WERI-Rb-1 (cell line): Measurements from ENCODE around the gene LRRC25.
"Not testable (repeated sequence)": the region's sequence is repeated elsewhere in the genome, so short reads cannot be mapped to it uniquely, and the experiment has no call there.

Experiments used
- DNase-seq: peaks from one replicate; pipeline ENCODE4 v3.0.0-alpha.2; 2020
- H3K27ac ChIP-seq: fragments of 250-450 bp; sonication (Bioruptor Pico); 2 replicates; pipeline ENCODE4 v1.5.1; 2020; ENCODE audit warnings: mild to moderate bottlenecking, moderate library complexity
- H3K27me3 ChIP-seq: fragments of 250-450 bp; sonication (Bioruptor Pico); 2 replicates; pipeline ENCODE4 v1.5.1; 2021; ENCODE audit warnings: mild to moderate bottlenecking, low read depth, moderate library complexity; ENCODE audit not compliant: insufficient read depth, severe bottlenecking
- H3K36me3 ChIP-seq: fragments of 250-450 bp; sonication (Bioruptor Pico); 2 replicates; pipeline ENCODE4 v1.5.1; 2020; ENCODE audit warnings: mild to moderate bottlenecking, moderate library complexity
- H3K4me3 ChIP-seq: 2 replicates; pipeline ENCODE4 v1.5.1; 2011; ENCODE audit warnings: low read depth, mild to moderate bottlenecking, control low read depth, low read length
- H3K9me3 ChIP-seq: fragments of 250-450 bp; sonication (Bioruptor Pico); 2 replicates; pipeline ENCODE4 v1.5.1; 2021; ENCODE audit warnings: mild to moderate bottlenecking, moderate library complexity; ENCODE audit not compliant: severe bottlenecking
- CTCF ChIP-seq: IDR thresholded peaks from 2 replicates; pipeline ENCODE4 v1.5.1; 2011; ENCODE audit warnings: low read depth, mild to moderate bottlenecking, control low read depth, inconsistent platforms, low read length

LRRC25 gene

GRCh38 chr19:18414504-18415177, 17.2 kb upstream of the LRRC25 start:
- Histone ChIP-seq H3K27ac (peak overlapping the region; percentile 98), H3K9me3 (no peaks in the 10 kb centered on the region), H3K27me3 (no peaks in the 10 kb centered on the region), H3K4me3 (no peak overlapping the region), H3K36me3 (no peaks in the 10 kb centered on the region; the same call in 1 of the 2 replicates)
- peak; percentile 57 for DNase-seq
- TF ChIP-seq CTCF, result no peak

GRCh38 chr19:18412610-18413239, 15.3 kb upstream of the LRRC25 start:
- Histone ChIP-seq H3K36me3 (no peaks in the 10 kb centered on the region; the same call in 1 of the 2 replicates), H3K4me3 (no peak overlapping the region), H3K27ac (no peak overlapping the region), H3K9me3 (no peaks in the 10 kb centered on the region), H3K27me3 (no peaks in the 10 kb centered on the region)
- TF ChIP-seq CTCF, result no peak
- DNase-seq, result no peak

- no peak overlapping the region for H3K27ac ChIP-seq
- H3K36me3 ChIP-seq, result no peaks in the 10 kb centered on the region
- no peak overlapping the region for H3K4me3 ChIP-seq
- H3K9me3 ChIP-seq, result no peaks in the 10 kb centered on the region
- DNase-seq, result no peak
- TF ChIP-seq CTCF, result peak; percentile 76
- H3K27me3 ChIP-seq, result no peaks in the 10 kb centered on the region
Observed at GRCh38 chr19:18408053-18408476, 10.6 kb upstream of the LRRC25 start.

- no peak for TF ChIP-seq CTCF
- H3K4me3 ChIP-seq, result no peak overlapping the region
- no peaks in the 10 kb centered on the region for H3K36me3 ChIP-seq
- DNase-seq, result no peak
- no peaks in the 10 kb centered on the region for H3K9me3 ChIP-seq
- H3K27me3 ChIP-seq, result no peaks in the 10 kb centered on the region
- no peak overlapping the region for H3K27ac ChIP-seq
Observed at GRCh38 chr19:18406749-18407148, 9.3 kb upstream of the LRRC25 start.

- not testable (repeated sequence) for H3K27ac ChIP-seq, H3K27me3 ChIP-seq, H3K4me3 ChIP-seq, H3K36me3 ChIP-seq, DNase-seq, H3K9me3 ChIP-seq
Observed at GRCh38 chr19:18405754-18406153, 8.3 kb upstream of the LRRC25 start.

- DNase-seq, H3K4me3 ChIP-seq, H3K27me3 ChIP-seq, H3K9me3 ChIP-seq, H3K36me3 ChIP-seq, H3K27ac ChIP-seq: not testable (repeated sequence)
Observed at GRCh38 chr19:18402455-18403248, 5.2 kb upstream of the LRRC25 start.
